ENCODE results near the gene CKMT1B. TPM values are rescaled to one million over a fixed set of nuclear protein-coding genes. Genes with fewer than 3 reads are reported as not detected.
A peak's percentile ranks its signal among the peaks of the same experiment; 100 is the strongest.
"Not testable (repeated sequence)": the region's sequence is repeated elsewhere in the genome, so short reads cannot be mapped to it uniquely, and the experiment has no call there.

Gene CKMT1B
- not detected for polyA plus RNA-seq (2012; ENCODE audit: missing spikeins)

DNA sequence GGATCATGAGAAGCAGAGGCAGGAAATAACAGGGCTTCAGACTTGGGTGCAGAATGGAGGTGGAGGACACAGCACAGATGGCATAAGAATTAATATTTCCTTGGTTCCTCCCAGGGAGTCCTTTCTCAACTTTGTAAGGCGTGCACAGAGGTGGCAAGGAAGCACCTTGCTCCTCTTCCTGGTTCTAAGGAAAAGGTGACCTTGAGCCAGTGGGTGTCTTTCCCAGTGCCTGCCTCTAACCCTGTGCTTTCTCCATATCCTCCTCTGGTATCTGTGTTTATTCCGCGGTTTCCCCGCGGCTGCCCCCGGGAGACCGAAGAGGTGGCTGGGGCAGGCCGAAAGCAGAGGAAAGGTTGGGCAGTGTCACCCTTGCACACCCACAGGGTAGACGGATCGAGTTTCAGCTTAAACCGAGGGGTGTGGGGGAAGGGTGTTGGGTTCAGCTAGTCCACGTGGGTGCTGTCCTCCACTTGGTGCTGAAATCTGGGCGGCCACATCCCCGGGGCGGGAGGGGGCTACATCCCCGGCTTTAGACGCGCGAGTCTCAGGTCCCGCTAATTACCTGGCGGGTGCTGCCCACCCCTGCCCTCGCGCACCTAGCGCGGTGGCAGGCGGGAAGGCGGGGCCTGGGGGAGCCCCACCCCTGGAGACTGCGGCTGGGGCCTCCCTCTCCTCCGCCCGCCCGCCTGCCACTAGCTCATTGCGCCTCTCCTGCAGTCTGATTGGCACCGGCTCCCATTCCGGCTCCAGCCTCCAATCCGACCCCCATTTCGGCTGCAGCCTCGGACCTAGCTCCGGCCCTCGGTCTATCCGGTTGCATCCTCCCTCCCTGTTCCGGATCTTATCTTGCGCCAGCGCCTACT, at the start of gene CKMT1B:
TSS of gene CKMT1B (plus strand) at position 700 of the 863 bp plus-strand sequence. CDS start 192 bp downstream, outside the sequence.
- DNase-seq (ENCODE audit: insufficient read length); FAIRE-seq: not testable (repeated sequence)

GRCh38 chr15:43544266-43544665, 49.6 kb upstream of the CKMT1B start:
- no peak for FAIRE-seq
- TF ChIP-seq POLR2A (IDR thresholded peaks at IDR 0.05; ENCODE audit: low read depth, low read length) (no peak), POLR2AphosphoS5 (IDR thresholded peaks at IDR 0.05; ENCODE audit: low read depth, low read length) (no peak), TAF1 (IDR thresholded peaks at IDR 0.05; ENCODE audit: borderline replicate concordance, low read depth, low read length) (no peak)
- no peak for DNase-seq (ENCODE audit: insufficient read length)

DNA sequence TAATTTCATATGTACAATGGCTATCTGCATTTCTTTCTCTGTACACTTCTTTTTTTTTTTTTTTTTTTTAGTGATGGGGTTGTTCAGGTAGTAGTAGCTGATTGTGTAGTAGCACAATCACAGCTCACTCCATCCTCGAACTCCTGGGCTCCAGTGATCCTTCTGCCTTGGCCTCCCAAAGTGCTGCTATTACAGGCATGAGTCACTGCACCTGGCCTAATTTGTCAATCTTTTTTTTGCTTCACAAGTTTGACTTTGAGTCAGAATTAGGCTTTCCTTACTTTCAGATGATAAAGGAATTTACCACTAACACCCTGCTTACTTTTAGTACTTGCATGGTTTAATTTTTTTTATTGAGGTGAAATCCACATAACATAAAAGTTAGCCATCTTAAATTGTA, 48.4 kb upstream of the CKMT1B start:
- TF ChIP-seq POLR2AphosphoS5 (IDR thresholded peaks at IDR 0.05; ENCODE audit: low read depth, low read length) (no peak), TAF1 (IDR thresholded peaks at IDR 0.05; ENCODE audit: borderline replicate concordance, low read depth, low read length) (no peak), POLR2A (IDR thresholded peaks at IDR 0.05; ENCODE audit: low read depth, low read length) (no peak)
- FAIRE-seq (no peak), DNase-seq (ENCODE audit: insufficient read length) (no peak)

DNA sequence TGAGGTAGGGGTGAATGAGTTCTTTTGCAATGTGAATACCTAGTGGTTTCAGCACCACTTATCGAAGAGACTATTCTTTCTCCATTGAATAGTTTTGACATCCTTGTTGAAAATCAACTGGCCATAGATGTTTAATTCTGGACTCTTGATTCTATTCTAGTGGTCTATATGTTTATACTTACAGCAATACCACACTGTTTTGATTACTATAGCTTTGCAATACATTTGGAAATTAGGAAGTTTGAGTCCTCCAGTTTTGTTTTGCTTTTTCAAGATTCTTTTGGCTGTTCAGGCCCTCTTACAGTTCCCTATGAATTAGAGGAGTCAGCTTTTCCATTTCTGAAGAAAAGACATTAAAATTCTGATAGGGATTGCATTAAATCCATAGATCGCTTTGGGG, 46.3 kb upstream of the CKMT1B start:
- FAIRE-seq (no peak), DNase-seq (ENCODE audit: insufficient read length) (no peak)
- TF ChIP-seq POLR2A (IDR thresholded peaks at IDR 0.05; ENCODE audit: low read depth, low read length) (no peak), TAF1 (IDR thresholded peaks at IDR 0.05; ENCODE audit: borderline replicate concordance, low read depth, low read length) (no peak), POLR2AphosphoS5 (IDR thresholded peaks at IDR 0.05; ENCODE audit: low read depth, low read length) (no peak)

GRCh38 chr15:43550527-43551363, 43.1 kb upstream of the CKMT1B start:
- TF ChIP-seq TAF1 (IDR thresholded peaks at IDR 0.05; ENCODE audit: borderline replicate concordance, low read depth, low read length) (no peak), POLR2AphosphoS5 (IDR thresholded peaks at IDR 0.05; ENCODE audit: low read depth, low read length) (no peak)
- FAIRE-seq (no peak), DNase-seq (ENCODE audit: insufficient read length) (no peak)

DNA sequence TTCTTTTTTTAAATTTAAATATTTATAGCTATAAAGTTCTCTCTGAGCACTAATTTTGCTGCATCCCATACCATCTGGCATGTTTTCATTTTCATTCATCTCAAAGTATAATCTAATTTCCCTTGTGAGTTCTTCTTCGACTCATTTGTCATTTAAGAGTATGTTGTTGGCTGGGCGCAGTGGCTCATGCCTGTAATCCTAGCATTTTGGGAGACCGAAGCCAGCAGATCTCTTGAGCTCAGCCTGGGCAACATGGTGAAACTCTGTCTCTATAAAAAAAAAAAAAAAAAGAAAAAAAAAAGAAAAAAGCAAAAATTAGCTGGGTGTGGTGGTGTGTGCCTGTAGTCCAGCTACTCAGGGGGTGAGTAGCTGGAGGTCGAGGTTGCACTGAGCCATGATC, 41.6 kb upstream of the CKMT1B start:
- TF ChIP-seq TAF1 (IDR thresholded peaks at IDR 0.05; ENCODE audit: borderline replicate concordance, low read depth, low read length): no peak
- no peak for TF ChIP-seq POLR2A (IDR thresholded peaks at IDR 0.05; ENCODE audit: low read depth, low read length)
- TF ChIP-seq POLR2AphosphoS5 (IDR thresholded peaks at IDR 0.05; ENCODE audit: low read depth, low read length): no peak
- DNase-seq (ENCODE audit: insufficient read length) (no peak), FAIRE-seq (no peak)

DNA sequence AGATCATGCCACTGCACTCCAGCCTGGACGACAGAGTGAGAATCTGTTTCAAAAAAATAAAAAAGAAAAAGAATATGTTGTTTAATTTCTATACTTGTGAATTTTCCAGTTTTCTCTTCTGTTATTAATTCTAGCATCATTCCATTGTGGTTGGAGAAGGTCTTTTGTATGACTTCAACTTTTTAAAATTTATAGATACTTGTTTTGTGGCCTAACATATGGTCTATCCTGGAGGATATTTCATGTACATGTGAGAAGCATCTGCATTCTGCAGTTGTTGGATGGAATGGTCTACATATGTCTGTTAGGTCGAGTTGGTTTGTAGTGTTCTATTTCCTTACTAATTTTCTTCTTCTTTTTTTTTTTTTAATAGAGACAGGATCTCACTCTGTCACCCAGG, 40.8 kb upstream of the CKMT1B start:
- no peak for FAIRE-seq
- DNase-seq (ENCODE audit: insufficient read length): no peak
- no peak for TF ChIP-seq POLR2A (IDR thresholded peaks at IDR 0.05; ENCODE audit: low read depth, low read length)
- no peak for TF ChIP-seq POLR2AphosphoS5 (IDR thresholded peaks at IDR 0.05; ENCODE audit: low read depth, low read length)
- no peak for TF ChIP-seq TAF1 (IDR thresholded peaks at IDR 0.05; ENCODE audit: borderline replicate concordance, low read depth, low read length)

DNA sequence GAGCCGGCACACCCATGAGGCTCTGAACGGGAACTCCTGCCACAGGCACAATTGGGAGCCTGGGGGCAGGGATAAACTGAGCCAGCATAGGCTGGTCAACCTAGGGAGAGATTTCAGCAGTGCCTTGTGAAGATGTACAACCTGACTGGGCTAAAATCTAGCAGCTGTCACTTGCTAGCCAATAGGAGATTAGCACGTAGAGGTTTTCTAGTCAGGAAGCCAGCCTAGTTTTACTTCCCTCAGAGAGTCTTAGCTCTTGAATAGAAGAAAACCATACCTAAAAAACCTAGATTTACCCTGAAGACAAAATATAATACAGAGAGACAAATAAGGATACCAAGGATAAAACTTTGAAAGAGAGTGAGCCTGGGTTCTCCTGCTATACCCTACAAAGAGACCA, 31.1 kb upstream of the CKMT1B start:
- not testable (repeated sequence) for FAIRE-seq; DNase-seq (ENCODE audit: insufficient read length)

DNA sequence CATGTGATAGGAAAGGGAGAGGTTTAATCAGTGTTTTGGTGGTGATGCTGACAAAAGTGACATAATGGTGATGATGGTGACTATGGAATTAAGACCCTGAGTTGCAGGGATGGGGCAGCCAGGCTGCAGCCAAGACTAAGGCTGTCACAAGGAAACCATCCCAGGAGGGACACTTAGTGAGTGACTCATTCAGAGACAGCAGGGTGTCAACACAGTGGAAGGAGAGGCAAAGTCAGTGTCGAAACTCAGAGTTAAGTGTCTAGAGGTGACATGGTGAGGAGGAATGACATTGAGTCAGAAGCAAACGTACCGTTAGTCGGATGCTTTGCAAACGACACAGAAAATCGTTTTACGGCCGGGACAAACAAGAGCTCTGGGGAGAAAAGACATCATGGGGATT, 30.0 kb upstream of the CKMT1B start:
- not testable (repeated sequence) for DNase-seq (ENCODE audit: insufficient read length); FAIRE-seq

DNA sequence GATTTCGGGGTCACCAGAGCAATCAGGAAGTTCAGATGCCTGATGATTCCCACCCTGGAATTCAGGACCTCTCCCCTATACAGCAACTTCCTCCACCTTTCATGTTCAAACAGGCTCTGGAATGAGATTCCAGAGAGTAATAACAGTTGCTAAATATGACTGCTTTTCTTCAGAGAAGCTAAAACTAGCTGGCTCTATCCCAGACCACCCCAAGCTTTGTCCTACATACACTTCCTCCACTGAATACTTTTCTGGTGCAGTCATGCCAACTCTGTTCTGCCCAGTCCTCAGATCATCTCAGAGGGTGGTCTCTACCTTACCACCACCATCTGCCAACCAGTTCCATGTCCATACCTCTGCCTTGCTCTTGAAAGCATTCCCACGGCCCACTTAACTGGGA, 27.2 kb upstream of the CKMT1B start:
- not testable (repeated sequence) for FAIRE-seq; DNase-seq (ENCODE audit: insufficient read length)

DNA sequence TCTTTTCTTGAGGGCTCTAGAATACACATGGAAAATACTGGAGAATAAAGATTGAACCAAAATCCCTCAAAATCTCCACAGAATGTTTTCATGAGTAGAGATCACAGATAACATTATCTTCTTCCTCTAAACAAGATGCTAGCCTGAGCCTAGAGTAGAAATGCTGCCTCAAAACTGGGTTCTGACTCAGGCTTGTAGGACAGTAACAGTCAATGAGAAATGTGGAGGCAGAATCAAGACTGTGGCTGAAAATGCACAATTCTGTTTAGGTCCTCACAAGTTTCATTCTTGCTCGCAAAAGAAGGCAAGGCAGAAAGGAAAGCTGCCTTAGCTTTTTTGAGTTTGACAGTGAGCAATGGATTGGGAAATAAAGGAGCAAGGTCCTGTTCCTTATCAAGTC, 19.2 kb upstream of the CKMT1B start:
- not testable (repeated sequence) for DNase-seq (ENCODE audit: insufficient read length); FAIRE-seq

DNA sequence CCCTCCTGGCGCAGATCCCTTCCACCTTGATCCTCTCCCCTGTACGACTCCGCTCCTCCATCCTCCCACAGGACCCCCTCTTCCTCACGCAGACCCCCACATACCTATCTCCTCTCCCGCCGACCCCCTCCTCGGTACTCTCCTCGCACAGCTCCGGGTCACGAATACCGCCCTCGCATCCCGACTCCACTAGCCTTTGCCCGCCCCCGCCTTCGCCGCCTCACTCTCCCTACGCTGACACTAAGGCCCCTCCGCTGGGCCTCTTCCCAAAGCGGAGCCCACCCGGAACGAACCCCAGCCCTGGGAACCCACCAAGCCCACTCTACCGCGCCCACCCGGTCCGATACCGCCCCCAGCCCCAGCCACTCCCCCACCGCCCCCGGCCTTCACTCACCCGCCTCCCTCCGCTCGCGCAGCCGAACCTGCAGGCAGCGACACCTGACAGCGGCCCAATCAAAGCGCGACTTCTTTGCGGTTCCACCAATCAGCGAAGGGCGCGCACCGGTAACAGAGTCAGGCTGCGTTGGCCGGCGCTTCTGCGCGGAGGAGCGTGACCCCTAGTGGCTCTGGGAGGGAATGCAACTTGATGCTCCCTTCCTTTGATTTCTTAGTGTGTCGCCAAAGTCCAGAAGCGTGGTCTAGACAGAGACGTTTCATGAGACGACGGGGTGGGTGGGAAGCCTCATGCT, 3.9 kb upstream of the CKMT1B start, which contains the start of gene PPIP5K1:
TSS of gene PPIP5K1 (minus strand) at position 431 of the 689 bp plus-strand sequence. CDS start 5,704 bp downstream, outside the sequence.
- peak; percentile 100 for FAIRE-seq
- not testable (repeated sequence) for DNase-seq (ENCODE audit: insufficient read length)

- FAIRE-seq; DNase-seq (ENCODE audit: insufficient read length): not testable (repeated sequence)
These were observed 986 bp upstream of the CKMT1B start for GRCh38 chr15:43592841-43593240.

DNA sequence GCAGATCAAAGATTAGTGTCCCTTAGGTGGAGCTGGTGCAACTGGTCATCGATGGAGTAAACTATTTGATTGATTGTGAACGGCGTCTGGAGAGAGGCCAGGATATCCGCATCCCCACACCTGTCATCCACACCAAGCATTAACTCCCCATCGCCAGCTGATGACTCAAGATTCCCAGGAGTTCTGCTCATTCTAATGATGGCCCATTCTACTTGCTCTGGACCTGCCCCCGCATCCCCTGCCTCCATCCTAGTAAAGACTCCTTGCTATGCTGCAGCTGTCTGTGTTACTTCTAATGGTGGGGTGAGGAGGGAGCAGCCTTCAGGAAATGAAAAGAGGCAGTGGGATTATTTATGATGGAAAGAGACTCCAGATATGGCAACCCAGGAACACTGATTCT, 5.3 kb downstream of the CKMT1B start:
- DNase-seq (ENCODE audit: insufficient read length); FAIRE-seq: not testable (repeated sequence)

DNA sequence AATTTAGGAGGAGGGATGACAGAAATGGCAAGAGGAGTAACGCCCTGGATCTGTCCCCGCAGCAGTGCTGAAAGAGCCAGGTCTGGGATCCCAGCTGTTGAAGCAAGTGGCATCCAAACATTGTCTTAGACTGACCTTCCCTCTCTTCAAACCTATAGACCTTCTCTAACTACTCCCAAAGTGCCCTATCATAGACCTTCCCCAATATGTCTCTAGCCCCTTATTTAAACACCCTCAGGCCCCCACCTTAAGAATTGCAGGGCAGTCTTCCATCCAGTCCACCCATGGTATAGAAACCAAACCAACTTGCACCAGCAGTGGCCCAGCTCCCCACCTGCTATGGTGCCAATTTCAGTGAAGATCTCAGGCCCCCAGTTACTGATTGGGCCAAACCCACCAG, 6.4 kb downstream of the CKMT1B start:
- not testable (repeated sequence) for DNase-seq (ENCODE audit: insufficient read length); FAIRE-seq

DNA sequence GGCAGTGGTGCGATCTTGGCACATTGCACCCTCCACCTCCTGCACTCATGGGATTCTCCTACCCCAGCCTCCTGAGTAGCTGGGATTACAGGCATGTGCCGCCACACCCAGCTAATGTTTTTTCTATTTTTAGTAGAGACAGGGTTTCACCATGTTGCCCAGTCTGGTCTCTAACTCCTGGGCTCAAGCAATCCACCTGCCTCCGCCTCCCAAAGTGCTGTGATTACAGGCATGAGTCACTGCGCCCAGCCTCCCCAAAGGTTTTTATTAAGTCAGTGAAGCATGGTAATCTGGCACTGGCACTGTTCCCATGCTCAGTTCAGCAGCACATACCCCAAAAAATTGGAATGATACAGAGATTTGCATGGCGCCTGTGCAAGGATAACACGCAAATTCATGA, 8.4 kb downstream of the CKMT1B start:
- not testable (repeated sequence) for FAIRE-seq

DNA sequence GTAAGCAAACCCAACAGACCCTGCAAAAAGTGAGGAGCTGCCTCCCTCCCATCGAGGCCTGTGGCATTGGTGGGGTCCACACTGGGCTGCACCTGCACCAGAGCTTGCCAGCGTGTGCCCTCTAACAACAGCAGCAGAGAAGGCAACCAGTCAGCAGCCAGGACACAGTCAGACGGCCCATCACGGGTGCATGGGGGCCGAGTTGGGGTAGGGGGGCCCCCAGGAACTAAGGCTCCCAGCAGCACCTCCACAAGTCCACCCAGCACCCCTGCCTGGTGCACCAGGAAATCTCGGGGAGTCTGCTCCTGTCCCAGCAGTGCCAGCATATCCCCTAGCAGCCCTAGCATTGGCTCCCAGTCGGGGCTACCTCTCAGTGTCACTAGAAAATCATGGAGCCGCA, 23.9 kb downstream of the CKMT1B start:
- not testable (repeated sequence) for FAIRE-seq; DNase-seq (ENCODE audit: insufficient read length)

More for the DNA sequence above, 8.4 kb downstream of the CKMT1B start:
- DNase-seq (ENCODE audit: insufficient read length): not testable (repeated sequence)

DNA sequence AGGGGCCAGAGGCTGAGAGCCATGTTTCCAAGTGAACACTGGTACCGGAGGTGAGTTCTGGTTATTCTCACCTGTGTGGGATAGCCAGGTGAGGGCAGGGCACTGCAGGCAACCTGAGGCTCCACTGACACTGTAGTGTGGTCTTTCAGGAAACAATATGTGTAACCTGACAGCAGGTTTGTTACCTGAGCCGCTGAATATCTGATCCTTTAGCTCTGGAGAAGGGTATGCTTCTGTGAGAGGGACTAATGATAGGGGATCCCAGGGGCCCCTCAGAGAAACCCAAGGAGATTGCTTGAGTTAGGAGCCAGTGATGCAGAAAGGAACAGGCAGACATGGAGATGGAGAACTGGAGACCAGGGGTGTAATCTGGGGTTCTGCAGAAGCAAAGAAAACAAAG, 24.9 kb downstream of the CKMT1B start, which contains the start of gene STRC:
TSS of gene STRC (minus strand) at position 101 of the 400 bp plus-strand sequence. CDS start at position 23, 78 bp downstream.
- not testable (repeated sequence) for DNase-seq (ENCODE audit: insufficient read length); FAIRE-seq

All from GM12892 (cell line).